Suprapubic skin (tissue), 4 donors: ENCODE measurements around the gene CLIC3. TPM values are rescaled to one million over a fixed set of nuclear protein-coding genes. Genes with fewer than 3 reads are reported as not detected.

Experiments
- DNase-seq, 2 donors: peaks; one replicate each; pipeline ENCODE4 v3.0.0-alpha.2; 2019; ENCODE audit warnings: low spot score in 2 of 2
- H3K27ac ChIP-seq: fragments of 200-600 bp; sonication (generic); one replicate; pipeline ENCODE4 v1.5.1; 2019
- H3K27me3 ChIP-seq: fragments of 200-600 bp; sonication (generic); one replicate; pipeline ENCODE4 v1.5.1; 2019
- H3K36me3 ChIP-seq: fragments of 200-600 bp; sonication (generic); one replicate; pipeline ENCODE4 v1.5.1; 2019
- H3K4me1 ChIP-seq: fragments of 200-600 bp; sonication (generic); one replicate; pipeline ENCODE4 v1.5.1; 2019
- H3K4me3 ChIP-seq: fragments of 200-600 bp; sonication (generic); one replicate; pipeline ENCODE4 v1.5.1; 2019; ENCODE audit warnings: mild to moderate bottlenecking
- H3K9me3 ChIP-seq: fragments of 200-600 bp; sonication (generic); one replicate; pipeline ENCODE4 v1.5.1; 2019
- EP300 ChIP-seq: sonication (generic); formaldehyde crosslinking; IDR thresholded peaks from one replicate; pipeline ENCODE4 v1.6.1; 2017; ENCODE audit warnings: antibody characterized with exemption
- POLR2A ChIP-seq, 2 donors: fragments of 450-650 bp; IDR thresholded peaks; one replicate each; pipeline ENCODE4 v1.6.1; 2017; ENCODE audit warnings: antibody characterized with exemption in 2 of 2, mild to moderate bottlenecking in 2 of 2, moderate library complexity in 2 of 2
- POLR2AphosphoS5 ChIP-seq, 3 donors: sonication (generic); formaldehyde crosslinking; IDR thresholded peaks; one replicate each; pipeline ENCODE4 v1.6.1; 2017; ENCODE audit warnings: antibody characterized with exemption in 3 of 3
- WGBS: methylation state at CpG from one replicate; pipeline ENCODE4 v1.1.5; 2018; 5-methylcytosine and 5-hydroxymethylcytosine counted together
- total RNA-seq, 4 donors: library from RNA; depleted of rRNA; stranded (reverse); fragments of >200 nt; gene quantifications; one replicate each; pipeline ENCODE4 v1.1.0, GENCODE V29; 2016
- TF ChIP-seq, protein P1 (sequence below), 2 donors: fragments of 200-600 bp in 1 of 2; fragments of 450-650 bp in 1 of 2; sonication (generic) in 1 of 2; IDR thresholded peaks; one replicate each; pipeline ENCODE4 v1.5.1; 2016 to 2019; ENCODE audit warnings: antibody characterized with exemption in 2 of 2, mild to moderate bottlenecking in 1 of 2, moderate library complexity in 1 of 2

CLIC3 gene
- total RNA-seq, 4 donors from 2014 or later: 20.6 to 159 (median 130) TPM

DNA sequence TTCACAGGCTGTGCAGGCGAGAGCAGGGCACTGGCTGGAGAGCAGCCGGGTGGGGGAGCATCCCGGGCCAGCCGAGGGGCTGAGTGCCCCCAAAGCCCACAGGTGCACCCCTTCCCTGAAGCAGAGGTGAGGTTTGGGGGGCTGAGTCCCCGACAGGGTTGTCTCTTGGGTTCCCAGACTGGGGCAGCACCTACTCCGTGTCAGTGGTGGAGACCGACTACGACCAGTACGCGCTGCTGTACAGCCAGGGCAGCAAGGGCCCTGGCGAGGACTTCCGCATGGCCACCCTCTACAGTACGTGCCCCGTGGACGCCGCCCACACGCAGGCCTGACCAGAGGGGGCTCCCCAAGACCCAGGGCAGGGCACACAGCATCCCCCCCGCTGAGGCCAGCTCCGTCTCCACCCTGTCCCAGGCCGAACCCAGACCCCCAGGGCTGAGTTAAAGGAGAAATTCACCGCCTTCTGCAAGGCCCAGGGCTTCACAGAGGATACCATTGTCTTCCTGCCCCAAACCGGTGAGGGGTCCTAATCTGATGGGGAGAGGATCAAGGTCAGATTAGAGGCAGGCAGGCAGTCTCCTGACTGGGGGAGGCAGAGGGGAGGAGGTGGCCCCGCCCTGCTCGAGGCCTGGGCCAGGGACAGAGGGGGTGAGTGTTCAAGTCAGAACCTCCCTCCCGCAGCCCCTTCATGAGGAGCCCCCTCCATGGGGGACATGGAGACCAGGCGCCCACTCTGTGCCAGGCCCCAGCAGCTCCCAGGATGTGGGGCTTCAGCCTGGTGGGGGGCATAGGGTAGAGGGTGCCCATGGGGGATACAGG, 16.4 kb downstream of the CLIC3 start:
- DNase-seq: no peak
- TF ChIP-seq, protein P1, sequence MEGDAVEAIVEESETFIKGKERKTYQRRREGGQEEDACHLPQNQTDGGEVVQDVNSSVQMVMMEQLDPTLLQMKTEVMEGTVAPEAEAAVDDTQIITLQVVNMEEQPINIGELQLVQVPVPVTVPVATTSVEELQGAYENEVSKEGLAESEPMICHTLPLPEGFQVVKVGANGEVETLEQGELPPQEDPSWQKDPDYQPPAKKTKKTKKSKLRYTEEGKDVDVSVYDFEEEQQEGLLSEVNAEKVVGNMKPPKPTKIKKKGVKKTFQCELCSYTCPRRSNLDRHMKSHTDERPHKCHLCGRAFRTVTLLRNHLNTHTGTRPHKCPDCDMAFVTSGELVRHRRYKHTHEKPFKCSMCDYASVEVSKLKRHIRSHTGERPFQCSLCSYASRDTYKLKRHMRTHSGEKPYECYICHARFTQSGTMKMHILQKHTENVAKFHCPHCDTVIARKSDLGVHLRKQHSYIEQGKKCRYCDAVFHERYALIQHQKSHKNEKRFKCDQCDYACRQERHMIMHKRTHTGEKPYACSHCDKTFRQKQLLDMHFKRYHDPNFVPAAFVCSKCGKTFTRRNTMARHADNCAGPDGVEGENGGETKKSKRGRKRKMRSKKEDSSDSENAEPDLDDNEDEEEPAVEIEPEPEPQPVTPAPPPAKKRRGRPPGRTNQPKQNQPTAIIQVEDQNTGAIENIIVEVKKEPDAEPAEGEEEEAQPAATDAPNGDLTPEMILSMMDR (IDR thresholded peaks at IDR 0.05): no peak
- no peak for TF ChIP-seq POLR2A (IDR thresholded peaks at IDR 0.05)
- TF ChIP-seq EP300: no peak
- no peak for TF ChIP-seq POLR2AphosphoS5 (IDR thresholded peaks at IDR 0.05)
- Histone ChIP-seq H3K4me1 (peaks cover 37% of the 10 kb centered on the region), H3K27ac (no peak overlapping the region), H3K9me3 (no peaks in the 10 kb centered on the region), H3K36me3 (no peaks in the 10 kb centered on the region), H3K27me3 (peaks cover 21% of the 10 kb centered on the region), H3K4me3 (no peak overlapping the region)
- 88% methylated on average over 15 of the region's 26 CpGs for WGBS

DNA sequence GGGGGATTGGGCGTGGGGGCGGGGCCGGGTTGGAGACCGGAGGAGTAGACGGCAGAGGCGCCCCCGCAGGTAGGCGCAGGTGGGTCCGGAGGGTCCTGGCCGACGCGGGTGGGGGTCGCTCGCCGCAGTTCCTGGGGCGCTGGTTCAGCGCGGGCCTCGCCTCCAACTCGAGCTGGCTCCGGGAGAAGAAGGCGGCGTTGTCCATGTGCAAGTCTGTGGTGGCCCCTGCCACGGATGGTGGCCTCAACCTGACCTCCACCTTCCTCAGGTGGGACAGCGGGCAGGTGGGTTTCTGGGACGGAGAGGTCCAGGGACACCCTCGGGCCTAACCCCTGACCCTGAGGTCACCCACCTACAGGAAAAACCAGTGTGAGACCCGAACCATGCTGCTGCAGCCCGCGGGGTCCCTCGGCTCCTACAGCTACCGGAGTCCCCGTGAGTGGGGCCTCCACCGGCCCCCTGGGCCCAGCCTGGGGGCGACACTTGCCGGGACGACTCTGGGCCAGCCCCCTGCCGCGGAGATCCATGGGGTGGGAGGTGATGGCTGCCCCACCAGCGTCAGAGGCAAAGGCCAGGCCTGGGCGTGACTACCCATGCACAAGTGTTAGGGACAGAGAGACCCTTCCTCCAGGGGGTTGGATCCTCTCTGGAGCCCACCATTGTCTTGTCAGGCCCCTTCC, 17.4 kb downstream of the CLIC3 start:
- 61% methylated on average over 12 of the region's 41 CpGs for WGBS
- H3K9me3 ChIP-seq: no peaks in the 10 kb centered on the region
- no peak for DNase-seq
- peaks cover 12% of the 10 kb centered on the region for H3K27me3 ChIP-seq
- H3K4me1 ChIP-seq: peaks cover 39% of the 10 kb centered on the region
- no peak for TF ChIP-seq POLR2AphosphoS5 (IDR thresholded peaks at IDR 0.05)
- TF ChIP-seq POLR2A (IDR thresholded peaks at IDR 0.05): no peak
- TF ChIP-seq EP300: no peak
- TF ChIP-seq, protein P1 (IDR thresholded peaks at IDR 0.05): no peak
- H3K36me3 ChIP-seq: no peaks in the 10 kb centered on the region
- H3K4me3 ChIP-seq: no peak overlapping the region
- H3K27ac ChIP-seq: no peak overlapping the region

DNA sequence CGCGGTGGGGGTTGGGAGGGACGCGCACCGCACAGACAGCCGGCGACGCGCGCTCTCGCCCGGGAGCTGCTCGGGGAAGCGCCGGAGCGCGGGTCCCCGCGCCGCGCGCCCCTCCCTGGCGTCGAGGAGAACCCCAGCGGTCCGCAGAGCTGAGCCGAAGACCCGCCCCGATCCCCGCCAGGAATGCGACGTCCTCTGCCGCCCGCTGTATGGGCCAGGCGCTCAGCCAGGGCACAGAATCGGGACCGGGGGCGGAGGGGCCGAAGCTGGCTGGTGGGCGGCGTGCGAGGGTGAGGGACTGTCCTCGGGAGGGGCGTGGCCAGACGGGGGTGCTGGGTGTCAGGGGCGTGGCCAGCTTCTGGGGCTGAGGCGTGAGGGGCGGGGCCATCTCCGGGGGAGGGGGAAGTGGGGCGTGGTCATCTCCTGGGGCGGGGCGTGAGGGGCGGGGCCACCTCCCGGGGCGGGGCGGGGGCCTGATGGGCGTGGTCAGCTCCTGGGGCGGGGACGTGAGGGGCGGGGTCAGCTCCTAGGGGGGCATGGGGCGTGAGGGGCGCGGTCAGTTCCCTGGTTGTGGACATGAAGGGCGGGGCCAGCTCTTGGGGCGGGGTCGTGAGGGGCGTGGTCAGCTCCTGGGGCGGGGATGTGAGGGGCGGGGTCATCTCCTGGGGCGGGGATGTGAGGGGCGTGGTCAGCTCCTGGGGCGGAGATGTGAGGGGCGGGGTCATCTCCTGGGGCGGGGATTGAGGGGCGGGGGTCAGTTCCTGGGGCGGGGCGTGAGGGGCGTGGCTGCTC, 18.1 kb downstream of the CLIC3 start:
- Histone ChIP-seq H3K36me3 (no peaks in the 10 kb centered on the region), H3K9me3 (no peaks in the 10 kb centered on the region), H3K27ac (no peak overlapping the region), H3K4me3 (peak overlapping the region; percentile 56), H3K27me3 (peaks cover 9% of the 10 kb centered on the region), H3K4me1 (peaks cover 39% of the 10 kb centered on the region)
- no CpG with 5 or more reads among the region's 78 CpGs for WGBS
- no peak for TF ChIP-seq POLR2A (IDR thresholded peaks at IDR 0.05)
- TF ChIP-seq POLR2AphosphoS5 (IDR thresholded peaks at IDR 0.05): no peak
- TF ChIP-seq EP300: no peak
- TF ChIP-seq, protein P1 (IDR thresholded peaks at IDR 0.05): no peak
- peak in 1 of 2 donors; percentile 85 for DNase-seq

DNA sequence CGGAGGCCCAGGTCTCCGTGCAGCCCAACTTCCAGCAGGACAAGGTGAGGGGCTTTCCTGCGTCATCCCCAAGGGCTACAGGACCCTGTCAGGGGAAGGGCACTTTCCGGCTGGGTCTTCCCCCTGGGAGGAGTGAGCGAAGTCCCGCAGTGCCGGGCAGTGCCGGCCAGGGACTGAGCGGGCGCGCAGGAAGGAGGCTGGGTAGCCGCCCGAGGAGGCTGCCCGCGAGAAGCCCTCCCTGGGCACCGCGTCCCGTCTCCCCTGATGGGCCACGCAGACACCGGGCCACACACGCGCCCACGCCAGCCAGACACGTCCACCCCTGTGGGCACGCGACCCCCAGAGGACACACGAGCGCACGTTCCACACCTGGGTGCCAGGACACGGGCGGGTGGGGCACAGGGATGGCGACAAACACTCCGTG, 18.7 kb downstream of the CLIC3 start:
- peaks cover 4% of the 10 kb centered on the region for H3K27me3 ChIP-seq
- peaks cover 39% of the 10 kb centered on the region for H3K4me1 ChIP-seq
- peak overlapping the region; percentile 56 for H3K4me3 ChIP-seq
- DNase-seq: no peak
- no peak overlapping the region for H3K27ac ChIP-seq
- TF ChIP-seq, protein P1 (IDR thresholded peaks at IDR 0.05): no peak
- TF ChIP-seq EP300: no peak
- no peak for TF ChIP-seq POLR2AphosphoS5 (IDR thresholded peaks at IDR 0.05)
- TF ChIP-seq POLR2A (IDR thresholded peaks at IDR 0.05): no peak
- WGBS: 61% methylated on average over 4 of the region's 33 CpGs
- no peaks in the 10 kb centered on the region for H3K9me3 ChIP-seq
- H3K36me3 ChIP-seq: no peaks in the 10 kb centered on the region
